ENCODE data around the gene ADGRD2. TPM values are rescaled to one million over a fixed set of nuclear protein-coding genes. Genes with fewer than 3 reads are reported as not detected.

The ADGRD2 gene
- total RNA-seq, 1 experiment from 2014 or later, result not detected

DNA sequence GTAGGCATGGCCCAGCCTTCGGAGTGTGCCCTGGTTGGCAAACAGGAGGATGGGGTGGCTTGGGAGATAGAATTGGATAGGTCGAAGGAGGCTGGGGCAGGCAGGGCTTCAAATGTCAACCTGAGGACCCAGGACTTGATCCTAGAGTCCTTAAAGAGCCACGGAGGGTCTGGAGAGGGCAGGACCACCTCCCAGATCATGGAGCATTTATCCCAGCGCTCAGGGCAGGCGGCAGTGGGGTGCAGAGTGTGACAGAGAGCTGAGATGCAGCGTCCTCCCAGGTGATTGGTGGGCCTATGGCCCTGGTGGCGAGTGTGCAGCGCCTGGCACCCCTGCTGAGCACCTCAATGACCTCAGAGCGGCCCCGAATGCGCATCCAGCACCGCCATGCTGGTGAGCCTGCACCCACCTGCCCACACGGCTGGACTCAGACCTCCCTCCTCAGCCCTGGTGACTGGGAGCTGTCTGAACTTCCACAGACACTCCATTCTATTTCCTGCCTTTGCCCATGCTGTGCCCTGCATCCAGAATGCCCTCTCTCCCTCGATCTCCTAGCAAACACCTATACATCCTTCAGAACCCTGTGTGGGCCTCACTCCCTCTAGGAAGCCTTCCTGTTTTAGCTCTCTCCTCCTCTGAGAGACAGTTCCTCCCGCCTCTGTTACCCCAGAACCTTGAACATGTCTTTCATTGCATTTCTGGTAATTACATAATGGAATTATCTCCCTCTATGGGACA, 6.3 kb downstream of the ADGRD2 start (continued):
- TF ChIP-seq, protein P1, sequence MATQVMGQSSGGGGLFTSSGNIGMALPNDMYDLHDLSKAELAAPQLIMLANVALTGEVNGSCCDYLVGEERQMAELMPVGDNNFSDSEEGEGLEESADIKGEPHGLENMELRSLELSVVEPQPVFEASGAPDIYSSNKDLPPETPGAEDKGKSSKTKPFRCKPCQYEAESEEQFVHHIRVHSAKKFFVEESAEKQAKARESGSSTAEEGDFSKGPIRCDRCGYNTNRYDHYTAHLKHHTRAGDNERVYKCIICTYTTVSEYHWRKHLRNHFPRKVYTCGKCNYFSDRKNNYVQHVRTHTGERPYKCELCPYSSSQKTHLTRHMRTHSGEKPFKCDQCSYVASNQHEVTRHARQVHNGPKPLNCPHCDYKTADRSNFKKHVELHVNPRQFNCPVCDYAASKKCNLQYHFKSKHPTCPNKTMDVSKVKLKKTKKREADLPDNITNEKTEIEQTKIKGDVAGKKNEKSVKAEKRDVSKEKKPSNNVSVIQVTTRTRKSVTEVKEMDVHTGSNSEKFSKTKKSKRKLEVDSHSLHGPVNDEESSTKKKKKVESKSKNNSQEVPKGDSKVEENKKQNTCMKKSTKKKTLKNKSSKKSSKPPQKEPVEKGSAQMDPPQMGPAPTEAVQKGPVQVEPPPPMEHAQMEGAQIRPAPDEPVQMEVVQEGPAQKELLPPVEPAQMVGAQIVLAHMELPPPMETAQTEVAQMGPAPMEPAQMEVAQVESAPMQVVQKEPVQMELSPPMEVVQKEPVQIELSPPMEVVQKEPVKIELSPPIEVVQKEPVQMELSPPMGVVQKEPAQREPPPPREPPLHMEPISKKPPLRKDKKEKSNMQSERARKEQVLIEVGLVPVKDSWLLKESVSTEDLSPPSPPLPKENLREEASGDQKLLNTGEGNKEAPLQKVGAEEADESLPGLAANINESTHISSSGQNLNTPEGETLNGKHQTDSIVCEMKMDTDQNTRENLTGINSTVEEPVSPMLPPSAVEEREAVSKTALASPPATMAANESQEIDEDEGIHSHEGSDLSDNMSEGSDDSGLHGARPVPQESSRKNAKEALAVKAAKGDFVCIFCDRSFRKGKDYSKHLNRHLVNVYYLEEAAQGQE (IDR thresholded peaks at IDR 0.05; ENCODE audit: low read depth), result no peak
- no peak for TF ChIP-seq RAD21 (IDR thresholded peaks at IDR 0.05; ENCODE audit: low read depth)
- no peak for TF ChIP-seq SRF (IDR thresholded peaks at IDR 0.05; ENCODE audit: low read depth)
- TF ChIP-seq ZFX (IDR thresholded peaks at IDR 0.05), result no peak
- TF ChIP-seq, protein P2, sequence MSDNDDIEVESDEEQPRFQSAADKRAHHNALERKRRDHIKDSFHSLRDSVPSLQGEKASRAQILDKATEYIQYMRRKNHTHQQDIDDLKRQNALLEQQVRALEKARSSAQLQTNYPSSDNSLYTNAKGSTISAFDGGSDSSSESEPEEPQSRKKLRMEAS (IDR thresholded peaks at IDR 0.05), result no peak
- TF ChIP-seq EZH2phosphoT487 (IDR thresholded peaks at IDR 0.05; ENCODE audit: borderline replicate concordance), result no peak
- TF ChIP-seq, protein P3, sequence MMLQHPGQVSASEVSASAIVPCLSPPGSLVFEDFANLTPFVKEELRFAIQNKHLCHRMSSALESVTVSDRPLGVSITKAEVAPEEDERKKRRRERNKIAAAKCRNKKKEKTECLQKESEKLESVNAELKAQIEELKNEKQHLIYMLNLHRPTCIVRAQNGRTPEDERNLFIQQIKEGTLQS (IDR thresholded peaks at IDR 0.05), result no peak
- TF ChIP-seq CEBPB (IDR thresholded peaks at IDR 0.05; ENCODE audit: low read depth), result no peak
- TF ChIP-seq SP1 (IDR thresholded peaks at IDR 0.05; ENCODE audit: low read depth), result no peak
- TF ChIP-seq TCF7L2 (IDR thresholded peaks at IDR 0.05; ENCODE audit: borderline replicate concordance, extremely low read depth, insufficient read depth, insufficient read length), result no peak

Data from HCT116 (cell line).